ENCODE results near the gene DTD1.

The DTD1 gene, protein sequence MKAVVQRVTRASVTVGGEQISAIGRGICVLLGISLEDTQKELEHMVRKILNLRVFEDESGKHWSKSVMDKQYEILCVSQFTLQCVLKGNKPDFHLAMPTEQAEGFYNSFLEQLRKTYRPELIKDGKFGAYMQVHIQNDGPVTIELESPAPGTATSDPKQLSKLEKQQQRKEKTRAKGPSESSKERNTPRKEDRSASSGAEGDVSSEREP

DNA sequence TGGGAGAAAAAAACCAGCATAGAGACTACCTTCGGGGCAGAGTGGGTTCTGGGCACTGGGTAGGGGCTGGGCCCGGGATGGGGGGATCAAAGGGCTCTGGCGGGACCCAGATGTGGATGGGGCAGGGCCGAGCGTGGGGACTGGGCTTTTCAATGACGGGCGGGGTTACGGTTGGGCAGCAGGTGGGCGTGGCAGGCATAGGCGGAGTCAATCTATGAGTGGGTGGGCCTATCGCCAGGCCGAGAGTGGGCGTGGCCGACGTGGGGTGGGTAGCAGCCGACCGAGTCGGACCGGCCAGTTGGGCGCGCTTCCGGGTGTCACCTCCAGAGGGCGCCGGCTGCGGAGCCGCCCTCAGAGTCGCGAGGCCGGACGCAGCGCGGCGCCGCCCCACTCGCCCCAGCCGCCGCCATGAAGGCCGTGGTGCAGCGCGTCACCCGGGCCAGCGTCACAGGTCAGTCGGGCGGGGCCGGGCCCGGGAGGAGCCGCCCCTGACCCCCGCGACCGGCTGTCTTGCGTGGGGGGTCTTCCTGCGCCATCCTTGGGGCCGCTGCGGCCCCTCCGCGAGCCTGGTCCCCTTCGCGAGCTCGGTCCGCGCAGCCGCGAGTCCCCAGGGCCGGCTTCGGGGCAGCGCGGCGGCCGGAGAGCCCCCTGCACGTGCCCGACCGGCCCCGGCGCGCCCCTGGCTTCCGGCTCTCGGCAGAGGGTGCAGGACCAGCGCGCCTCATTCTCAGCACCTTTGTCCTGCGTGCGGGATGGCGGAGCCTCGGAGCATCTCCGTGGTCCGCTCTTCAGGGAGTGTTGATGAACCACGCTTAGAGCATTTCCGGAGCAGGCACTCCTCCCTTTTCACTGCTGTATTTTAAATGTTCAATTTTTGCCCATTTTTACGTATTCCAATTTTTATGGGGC, at the start of gene DTD1:
DTD1 (plus strand) TSS at position 390 of the 909 bp plus-strand sequence; CDS start at position 409, 19 bp downstream.
- peak; percentile 82 to 94 (median 83) for DNase-seq (ENCODE audit: low read depth in 3 of 3)

DNA sequence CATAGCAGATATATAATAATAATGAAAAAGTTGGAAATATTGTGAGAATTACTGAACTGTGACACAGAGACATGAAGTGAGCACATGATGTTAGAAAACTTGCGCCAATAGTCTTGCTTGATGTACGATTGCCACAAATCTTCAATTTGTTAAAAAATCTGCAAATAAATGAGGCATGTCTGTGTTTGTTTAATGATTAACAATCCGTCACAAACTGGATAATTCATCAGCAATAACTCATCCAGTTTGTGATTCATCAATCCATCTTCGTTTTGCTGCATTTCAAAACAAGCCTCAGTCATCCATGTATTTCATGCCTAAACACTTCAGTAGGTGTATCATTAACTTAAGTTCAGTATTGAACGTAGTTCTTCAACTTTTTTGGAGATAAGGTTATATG, 46.1 kb upstream of the DTD1 start:
- no peak for DNase-seq (ENCODE audit: low read depth in 3 of 3)

DNA sequence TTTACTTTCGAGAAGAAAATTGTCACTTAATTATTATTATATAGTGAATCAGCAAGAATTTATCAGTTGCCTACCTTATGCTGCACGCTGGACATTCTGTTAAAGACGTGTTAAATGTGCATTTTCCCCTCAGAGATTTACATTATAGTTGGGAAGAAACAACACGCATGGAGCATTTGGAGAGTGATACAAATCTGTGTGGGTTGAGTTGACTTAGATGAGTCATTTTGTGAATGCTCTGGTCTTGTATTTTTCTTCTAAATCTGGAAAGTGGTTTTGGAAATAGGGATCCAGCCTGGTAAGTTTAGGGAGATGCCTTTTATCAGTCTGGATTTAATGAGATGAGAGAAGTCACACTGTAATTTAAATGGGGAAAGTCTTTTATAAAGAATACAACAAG, 44.6 kb upstream of the DTD1 start:
- no peak for DNase-seq (ENCODE audit: low read depth in 3 of 3)

DNA sequence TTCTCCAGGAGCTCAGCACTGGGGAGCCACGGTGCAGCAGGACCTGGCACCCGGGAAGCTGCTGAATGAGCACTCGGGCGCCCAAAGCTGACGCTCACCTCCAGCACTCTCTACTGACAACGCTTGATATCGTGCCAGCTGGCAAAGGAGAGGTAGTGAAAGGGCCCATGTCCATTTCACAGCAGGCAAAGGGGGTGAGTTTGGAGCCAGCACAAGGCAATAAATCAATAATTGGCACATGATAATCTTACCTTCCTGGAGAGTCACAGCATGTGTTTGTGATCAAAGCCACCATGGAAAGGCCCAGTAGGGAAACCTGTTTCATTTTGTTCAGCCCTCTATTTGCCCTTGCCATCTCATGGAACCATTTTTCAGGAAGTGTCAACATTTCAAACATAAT, 43.9 kb upstream of the DTD1 start:
- DNase-seq (ENCODE audit: low read depth in 3 of 3) = no peak

DNA sequence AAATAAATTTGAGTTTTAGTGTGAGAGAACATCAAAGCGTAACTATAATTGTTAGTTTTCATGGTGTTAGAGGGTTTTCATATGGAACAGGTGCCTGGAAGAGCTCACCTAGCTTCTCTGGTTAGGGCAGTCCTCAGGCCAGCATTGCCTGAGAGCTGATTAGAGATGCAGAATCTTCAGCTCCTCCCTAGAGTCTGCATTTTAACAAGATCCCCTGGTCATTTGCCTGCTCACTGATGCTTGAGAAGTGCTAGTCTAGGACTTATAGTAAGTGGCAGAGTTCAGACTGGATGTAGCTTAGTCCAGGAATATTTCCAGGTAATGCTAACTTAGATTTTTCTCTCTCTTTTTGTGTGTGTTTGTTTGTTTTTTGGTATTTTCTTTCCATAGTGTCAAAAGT, 42.3 kb upstream of the DTD1 start:
- DNase-seq (ENCODE audit: low read depth in 3 of 3) = no peak

DNA sequence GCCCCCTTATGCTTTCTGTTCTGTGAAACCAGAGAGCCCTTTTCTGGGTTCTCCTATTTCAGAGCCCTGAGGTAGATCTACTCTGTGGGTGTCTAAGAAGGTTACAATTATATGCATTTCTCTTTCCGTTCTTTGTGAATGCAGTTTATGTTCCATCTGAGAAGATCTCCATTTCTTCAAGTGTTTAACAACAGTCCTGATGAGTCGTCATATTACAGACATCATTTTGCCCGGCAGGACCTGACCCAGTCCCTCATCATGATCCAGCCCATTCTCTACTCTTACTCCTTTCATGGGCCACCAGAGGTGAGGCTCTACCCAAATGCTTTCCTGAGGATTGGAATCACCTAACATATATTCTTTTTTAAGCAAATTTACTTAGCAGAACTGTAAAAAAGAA, 39.4 kb upstream of the DTD1 start:
- DNase-seq (ENCODE audit: low read depth in 3 of 3) = no peak

DNA sequence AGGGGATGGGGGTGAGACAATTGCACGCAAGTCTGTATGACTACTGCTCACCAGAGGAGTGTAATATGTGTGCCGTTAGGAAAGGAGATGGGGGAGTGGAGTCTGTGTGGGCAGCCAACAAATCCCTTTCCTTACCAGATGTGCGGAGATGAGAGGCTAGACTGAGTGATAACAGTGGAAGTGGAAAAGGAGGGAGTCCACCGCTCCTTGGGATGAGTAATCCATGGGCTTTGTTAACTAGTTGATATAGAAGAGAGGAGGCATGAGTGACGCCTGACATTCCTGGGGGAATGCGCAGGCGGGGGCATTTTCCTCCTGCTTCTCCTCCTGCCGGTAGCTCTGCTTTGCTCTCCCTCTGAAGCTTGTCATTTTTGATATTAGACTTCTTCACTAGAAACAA, 34.1 kb upstream of the DTD1 start:
- DNase-seq (ENCODE audit: low read depth in 3 of 3) = no peak

DNA sequence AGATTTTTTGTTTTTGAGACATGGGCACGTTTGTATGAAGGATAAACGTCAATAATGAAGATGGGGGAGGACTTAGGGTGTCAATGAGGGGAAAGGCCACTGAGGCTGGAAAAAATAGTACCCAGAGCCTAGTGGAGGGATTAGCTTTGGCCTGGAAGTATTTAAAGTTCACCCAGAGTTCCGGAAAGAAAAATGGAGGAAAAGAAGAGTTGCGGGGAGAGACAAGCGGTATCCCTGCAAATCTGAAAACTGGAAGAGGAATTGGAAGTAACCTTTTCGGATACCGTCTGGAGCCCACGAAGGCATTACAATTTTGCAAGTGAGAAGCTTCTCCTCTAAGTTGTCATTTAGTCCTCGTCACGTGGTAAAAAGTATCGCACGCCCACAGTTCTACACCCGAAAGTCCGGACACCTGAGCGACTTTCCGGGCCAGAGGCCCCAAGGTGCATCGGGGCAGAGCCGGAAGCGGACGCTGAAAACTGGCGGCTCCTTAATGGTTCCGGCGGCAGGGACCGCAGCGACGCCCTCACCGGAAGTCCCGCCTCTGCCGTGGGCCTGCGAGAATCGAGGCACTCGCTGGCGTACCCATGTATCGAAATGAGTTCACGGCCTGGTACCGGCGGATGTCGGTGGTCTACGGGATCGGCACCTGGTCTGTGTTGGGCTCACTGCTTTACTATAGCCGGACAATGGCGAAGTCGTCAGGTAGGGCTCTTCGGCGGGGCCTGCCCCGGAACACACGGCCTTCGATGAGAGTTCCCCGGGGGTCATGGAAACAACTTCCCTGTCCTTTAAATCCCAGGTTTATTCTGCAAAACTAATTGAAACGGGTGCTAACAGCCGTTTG, 20.7 kb upstream of the DTD1 start, which contains the start of gene SMIM26:
SMIM26 (plus strand) TSS at position 541 of the 847 bp plus-strand sequence; CDS start at position 588, 47 bp downstream.
- peak; percentile 89 to 93 (median 92) for DNase-seq (ENCODE audit: low read depth in 3 of 3)

DNA sequence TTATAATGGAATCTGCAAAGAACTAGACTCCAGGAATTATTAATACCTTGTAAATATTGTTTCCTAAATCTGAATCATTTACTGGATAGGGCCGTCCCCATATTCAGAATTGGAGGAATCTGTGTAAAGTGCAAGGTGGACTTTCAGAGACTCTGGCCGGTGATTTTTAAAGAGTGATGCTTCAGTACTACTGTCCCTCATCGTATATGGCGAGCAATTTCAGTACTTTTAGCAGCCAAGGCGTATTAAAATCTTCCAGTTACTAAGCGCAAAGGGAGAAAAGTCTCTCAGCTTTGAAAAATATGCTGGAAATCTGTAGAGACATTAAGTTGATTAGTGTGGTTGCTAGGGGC, 20.1 kb upstream of the DTD1 start:
- DNase-seq (ENCODE audit: low read depth in 3 of 3) = no peak

DNA sequence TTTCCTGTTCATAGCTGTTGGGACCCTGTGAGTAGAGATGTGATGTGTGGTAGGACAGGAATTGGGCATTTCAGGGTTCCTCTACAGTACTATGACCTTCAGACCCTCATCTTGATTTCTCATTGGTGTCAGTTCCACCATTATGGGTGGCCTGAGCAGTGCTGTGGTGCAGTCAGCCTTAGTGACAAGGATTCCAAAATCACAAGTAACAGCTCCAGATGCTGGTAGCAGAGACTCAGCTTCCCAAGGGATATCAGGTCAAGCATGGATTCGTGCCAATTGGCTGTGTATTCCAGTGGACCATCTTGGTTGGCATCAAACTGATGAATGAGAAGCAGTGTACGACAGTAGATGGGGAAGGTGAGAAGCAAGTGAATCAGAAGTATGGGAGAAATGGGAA, 16.8 kb upstream of the DTD1 start:
- DNase-seq (ENCODE audit: low read depth in 3 of 3) = no peak

DNA sequence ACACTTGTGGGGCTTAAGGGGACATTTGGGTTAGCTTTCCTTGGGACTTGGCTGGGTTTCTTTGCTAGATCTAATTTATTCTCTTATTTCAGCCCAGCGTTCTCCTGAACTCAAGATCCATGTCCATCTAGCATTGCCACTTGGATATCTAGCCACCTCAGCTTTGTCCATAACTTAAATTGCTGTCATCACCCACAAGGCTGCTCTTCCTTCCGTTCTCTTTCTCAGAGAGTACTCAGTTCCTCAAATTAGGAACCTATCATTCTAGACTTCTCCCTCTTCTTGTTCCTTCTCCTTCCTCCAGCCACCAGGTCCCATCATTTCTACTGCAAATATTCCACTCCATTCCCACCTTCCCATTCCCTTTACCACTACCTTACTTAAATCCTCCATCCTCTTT, 16.3 kb upstream of the DTD1 start:
- no peak for DNase-seq (ENCODE audit: low read depth in 3 of 3)

DNA sequence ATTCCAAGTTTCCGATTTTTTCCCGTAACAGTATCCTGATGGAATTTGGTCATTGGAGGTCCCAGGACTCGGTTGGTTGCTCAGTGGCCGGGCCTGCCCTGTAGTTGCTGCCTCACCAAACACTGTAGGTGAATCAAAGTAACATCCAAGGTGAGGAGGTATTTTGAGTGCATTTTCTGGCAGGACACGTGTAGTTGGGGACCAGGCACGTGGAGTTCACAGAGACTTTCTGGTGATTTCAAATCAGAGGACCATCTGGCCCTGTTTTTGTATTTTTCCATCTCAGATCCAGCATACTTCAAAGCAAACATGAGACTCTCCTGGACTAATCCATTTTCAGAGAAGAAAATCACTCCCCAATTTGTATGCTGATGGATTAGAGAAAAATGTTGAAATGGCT, 9.9 kb upstream of the DTD1 start:
- DNase-seq (ENCODE audit: low read depth in 3 of 3) = no peak

DNA sequence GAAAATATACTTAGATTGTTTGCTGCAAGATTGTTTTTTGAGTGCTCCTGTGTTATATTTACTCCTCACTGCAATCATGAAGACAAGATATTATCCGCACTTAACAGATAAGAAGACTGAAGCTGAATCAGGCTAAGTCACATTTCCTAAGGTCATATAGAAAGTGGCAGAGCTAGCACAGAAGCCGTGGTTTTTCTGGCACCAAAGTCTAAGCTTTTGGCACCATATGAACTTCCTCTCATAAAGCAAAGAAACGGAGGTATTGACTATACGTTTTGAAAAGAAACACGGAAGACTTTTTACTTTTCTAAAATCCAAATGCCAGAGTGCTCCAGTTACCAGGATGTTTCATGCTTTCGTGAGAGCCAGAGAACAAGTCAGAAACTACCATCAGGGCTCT, 9.3 kb upstream of the DTD1 start:
- no peak for DNase-seq (ENCODE audit: low read depth in 3 of 3)

DNA sequence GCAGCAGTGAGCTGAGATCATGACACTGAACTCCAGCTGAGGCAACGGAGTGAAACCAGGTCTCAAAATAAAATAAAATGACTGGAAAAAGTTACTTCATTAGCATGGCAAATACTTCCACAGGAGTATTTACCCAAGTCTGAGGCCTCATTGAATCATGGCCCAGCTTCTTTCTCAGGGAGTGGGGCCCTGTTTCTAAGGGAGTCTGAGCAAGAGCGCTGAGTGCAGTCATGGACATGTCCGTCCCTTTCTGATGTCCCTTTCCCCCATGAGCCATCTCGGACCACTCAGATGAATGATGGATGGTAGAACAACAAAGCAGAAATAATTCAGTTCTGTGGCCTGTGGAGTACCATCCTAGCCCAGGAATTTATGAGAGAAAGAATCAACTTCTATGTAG, 7.8 kb upstream of the DTD1 start:
- DNase-seq (ENCODE audit: low read depth in 3 of 3) = no peak

DNA sequence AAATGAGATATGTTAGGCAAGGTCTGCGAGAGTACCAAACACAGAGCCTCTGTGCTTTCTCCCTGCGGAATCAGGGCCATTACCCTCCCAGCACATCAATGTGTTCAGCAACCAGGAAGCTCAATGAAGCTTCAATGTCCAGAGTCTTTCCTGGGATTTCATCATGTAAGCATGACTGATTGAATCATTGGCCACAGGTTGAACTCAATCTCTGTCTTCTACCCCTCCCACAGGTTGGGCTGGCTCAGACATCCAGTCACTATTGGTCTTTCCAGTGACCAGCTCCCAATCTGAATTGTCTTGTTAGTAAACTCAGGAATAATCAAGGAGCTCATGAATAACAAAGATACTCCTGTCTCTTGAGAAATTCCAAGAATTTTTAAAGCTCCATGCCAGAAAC, 2.7 kb upstream of the DTD1 start:
- DNase-seq (ENCODE audit: low read depth in 3 of 3) = no peak

DNA sequence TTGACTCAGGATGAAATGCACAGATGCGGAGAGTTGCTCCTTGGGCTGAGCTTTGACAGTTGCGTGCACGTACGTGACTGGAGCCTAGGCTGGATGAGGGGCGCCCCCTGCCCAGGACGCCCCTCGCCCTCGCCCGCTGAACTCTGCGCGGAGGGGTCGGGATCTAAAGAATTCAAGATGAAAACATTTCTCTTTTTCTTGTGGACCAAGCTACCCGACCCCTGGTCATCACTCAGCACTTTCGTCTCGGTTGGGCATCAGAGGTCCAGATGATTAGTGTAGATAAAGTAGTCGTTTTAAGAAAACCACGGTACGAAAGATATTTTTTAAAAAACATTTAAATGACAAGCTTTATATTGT, 700 bp downstream of the DTD1 start:
- no peak for DNase-seq (ENCODE audit: low read depth in 3 of 3)

DNA sequence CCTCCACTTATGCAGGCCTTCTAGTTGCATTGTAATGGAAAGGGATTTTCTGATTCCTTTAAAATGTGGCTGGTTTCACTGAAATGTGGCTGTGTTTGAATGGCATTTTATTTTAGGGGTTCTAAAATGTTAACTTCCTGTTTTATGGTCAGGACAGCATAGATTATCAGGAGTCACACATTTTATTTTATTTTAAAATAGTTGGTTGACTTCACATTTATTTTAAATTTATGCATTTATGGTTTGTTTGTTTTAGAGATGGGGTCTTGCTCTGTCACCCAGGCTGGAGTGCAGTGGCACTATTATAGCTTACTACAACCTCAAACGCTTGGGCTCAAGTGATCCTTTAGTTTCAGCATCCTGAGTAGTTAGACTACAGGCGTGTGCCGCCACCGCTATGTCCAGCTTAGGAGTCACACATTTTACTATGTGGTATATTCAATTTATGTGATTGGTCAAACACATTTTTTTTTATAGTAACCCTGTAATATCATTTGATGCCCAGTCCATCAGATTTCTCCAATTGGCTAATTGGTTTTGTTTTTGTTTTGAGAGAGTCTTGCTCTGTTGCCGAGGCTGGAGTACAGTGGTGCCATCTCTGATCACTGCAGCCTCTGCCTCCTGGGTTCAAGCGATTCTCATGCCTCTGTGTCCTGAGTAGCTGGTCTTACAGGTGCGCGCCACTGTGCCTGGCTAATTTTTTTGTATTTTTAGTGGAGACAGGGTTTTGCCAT, 2.3 kb downstream of the DTD1 start:
- DNase-seq (ENCODE audit: low read depth in 3 of 3) = no peak

DNA sequence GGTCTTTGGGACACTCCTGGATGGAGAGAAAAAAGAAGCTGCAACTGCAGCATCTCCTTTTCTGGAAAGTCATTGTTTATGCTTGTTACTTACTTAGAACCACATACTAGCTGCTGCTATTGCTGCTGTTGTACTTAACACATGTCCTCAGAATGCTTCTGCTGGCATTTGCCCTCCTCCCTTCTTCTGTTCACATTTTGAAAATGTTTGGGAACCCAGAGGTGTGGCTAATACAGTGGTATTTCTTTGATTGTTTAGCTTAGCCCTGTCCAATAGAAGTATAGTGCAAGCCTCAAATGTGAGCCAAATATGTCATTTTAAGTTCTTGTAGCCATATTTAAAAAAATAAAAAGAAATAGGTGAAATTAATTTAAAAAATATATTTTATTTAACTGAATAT, 8.4 kb downstream of the DTD1 start:
- no peak for DNase-seq (ENCODE audit: low read depth in 3 of 3)

DNA sequence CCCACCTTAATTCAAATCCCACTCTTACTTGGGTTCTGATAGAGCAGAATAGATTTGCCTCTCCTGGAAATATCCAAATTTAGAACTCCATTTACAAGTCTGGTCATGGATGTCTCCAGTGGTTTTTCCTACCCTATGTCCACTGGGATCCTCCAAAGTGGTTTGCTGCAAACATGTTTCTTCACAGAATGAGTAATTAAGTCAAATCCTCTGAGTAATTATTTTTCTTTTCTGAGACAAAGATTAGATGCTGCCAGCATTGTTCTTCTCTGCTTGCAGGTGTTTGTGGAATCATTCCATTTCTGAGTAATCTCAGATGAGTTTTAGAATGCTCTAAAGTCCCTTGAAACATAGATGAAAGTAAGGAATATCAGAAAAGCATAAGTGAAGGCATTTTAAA, 21.9 kb downstream of the DTD1 start:
- DNase-seq (ENCODE audit: low read depth in 3 of 3) = no peak

DNA sequence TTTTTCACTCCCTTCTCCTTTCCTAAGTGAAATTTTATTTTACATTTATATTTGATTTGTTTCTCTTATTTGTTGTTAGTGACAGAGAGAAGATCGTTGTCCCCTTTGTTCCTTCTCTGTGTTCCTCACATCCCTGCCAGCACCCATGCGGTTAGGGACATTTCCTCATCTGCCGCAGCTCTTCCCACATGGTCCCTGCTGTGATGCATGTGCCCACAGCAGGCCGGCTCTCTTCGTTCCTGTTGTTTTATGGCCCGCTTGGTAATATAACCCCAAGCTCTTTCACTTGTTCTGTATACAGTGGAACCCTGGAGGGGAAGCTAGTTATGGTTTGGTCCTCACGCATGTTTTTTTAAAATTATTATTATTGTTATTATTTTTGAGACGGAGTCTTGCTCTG, 23.6 kb downstream of the DTD1 start:
- DNase-seq (ENCODE audit: low read depth in 3 of 3) = no peak

DNA sequence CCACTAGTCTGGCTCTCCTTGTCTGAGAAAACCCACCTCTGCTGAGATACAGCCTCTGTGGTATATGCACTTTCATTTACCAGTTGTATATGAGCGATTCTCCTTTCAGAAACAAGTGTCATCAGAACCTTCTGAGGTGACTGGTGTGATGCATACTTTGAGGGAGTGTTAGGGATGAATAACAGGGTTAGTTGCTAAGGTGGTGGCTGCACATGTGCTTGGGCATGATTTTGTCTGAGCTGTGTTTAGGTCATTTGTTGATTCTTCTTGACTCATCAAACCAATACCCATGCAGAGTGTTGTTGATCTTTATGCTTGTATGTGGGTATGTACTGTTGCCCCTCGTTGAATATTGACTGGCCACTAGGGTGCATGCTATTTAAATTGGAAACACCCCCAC, 25.7 kb downstream of the DTD1 start:
- peak in 1 of 3 donors; percentile 9 for DNase-seq (ENCODE audit: low read depth in 3 of 3)

DNA sequence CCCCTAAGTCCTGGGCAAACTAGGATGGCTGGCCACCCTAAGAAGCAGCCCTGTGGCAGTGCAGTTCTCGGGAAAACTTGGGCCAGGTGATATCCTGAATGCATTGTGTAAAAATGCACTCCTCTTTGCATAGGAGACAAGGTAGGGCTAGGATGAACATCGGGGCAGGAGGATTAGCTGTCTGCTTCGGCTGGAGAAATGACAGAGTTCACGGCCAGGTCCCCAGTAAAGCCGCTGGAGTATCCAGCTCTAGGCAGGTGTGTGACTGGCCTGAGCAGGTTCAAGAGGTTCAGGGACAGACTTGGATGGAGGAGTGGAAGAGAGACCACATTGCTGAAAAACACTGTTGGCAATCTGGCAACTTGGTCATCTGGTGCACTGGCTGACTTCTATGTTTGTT, 26.4 kb downstream of the DTD1 start:
- no peak for DNase-seq (ENCODE audit: low read depth in 3 of 3)

All from stimulated activated CD4-positive, alpha-beta T cell treated with anti-CD3 and anti-CD28 coated beads, TNF-alpha, amount 100 ng/mL, for 48 hours (primary cell).